Erythroblast (primary cell): ENCODE data around the gene LEPR.

Experiments
- GATA1 ChIP-seq: IDR thresholded peaks from 2 replicates; pipeline ENCODE4 v1.6.1; 2011; ENCODE audit warnings: low read depth, mild to moderate bottlenecking, control low read depth, low read length, moderate library complexity
- POLR2A ChIP-seq: IDR thresholded peaks from 2 replicates; pipeline ENCODE4 v1.6.1; 2011; ENCODE audit warnings: mild to moderate bottlenecking, low read length

- TF ChIP-seq POLR2A (peak; percentile 28), GATA1 (no peak)
Measured at GRCh38 chr1:65422241-65423203, 2.1 kb downstream of the LEPR start.
